Stimulated activated CD8-positive, alpha-beta memory T cell treated with anti-CD3 and anti-CD28 coated beads, Interleukin-12 subunit alpha, Interleukin-12 subunit beta, amount 100 ng/mL, for 24 hours (primary cell): ENCODE data around the gene PCID2.

Experiments used
- DNase-seq: peaks from one replicate; pipeline ENCODE4 v3.0.0-alpha.2; 2020; ENCODE audit errors: extremely low read depth

Gene PCID2

DNA sequence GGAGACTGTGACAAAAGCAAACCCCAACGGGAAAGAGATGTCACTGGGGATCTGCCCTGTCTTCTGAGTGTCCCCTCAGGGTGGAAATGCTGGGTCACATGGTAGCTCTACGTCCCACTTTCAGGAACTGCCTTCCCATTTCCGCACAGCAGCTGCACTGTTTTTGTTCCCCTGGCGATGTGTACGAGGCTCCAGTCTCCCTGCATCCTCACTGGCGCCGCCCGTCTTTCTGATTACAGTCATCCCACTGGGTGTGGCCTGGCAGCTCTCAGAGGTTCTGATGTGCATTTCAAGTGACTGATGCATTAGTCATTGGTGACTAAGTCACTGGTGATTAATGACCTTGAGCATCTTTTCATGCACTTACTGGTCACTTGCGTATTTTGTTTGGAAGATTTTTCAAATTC is 21.2 kb downstream of the PCID2 start:
- peak; percentile 32 for DNase-seq

GRCh38 chr13:113186061-113186900 is 22.2 kb downstream of the PCID2 start:
- DNase-seq: no peak

GRCh38 chr13:113184568-113185440 is 23.7 kb downstream of the PCID2 start:
- no peak for DNase-seq

- no peak for DNase-seq
Measured at GRCh38 chr13:113183450-113184129, 24.9 kb downstream of the PCID2 start.

GRCh38 chr13:113182046-113182445 is 26.4 kb downstream of the PCID2 start:
- no peak for DNase-seq

DNA sequence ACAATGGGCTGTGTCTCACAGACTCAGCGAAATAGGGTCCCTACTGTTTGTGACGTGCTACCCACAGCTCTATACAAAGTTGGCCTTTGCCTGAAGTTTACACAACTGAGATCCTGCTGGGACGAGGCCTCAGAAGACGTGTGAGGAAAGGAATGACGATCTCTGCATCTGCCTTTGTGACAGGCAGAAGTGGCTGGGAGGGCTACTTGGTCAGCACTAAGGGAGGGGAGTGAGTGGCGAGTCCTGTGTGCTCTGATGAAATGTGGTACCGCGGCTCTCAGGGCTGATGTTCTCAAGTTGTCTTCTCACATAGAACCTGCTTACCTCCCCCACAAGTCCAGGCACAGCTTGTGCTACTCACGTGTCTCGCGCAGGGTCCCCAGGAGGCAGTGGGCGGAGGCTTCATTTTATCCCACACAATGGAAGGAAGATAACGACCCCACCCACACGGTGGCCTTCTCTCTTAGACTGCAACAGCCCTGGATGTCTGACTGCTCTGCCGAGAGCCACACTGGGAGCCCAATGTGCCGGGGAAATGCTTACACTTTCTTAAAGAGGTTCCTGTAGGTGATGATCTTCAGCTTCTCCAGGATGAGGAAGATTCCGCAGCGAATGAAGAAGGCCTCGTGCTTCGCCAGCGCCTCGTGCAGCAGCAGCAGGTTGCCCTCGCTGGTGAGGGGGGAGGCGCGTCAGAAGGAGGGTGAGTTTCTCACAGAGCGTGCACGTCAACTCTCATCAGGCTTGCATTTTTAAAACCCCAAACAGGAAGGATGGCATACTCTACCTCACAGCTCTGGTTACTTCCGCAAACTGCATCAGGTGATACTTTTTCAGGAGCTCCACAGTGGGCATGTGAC is 28.9 kb downstream of the PCID2 start:
- DNase-seq: no peak

DNA sequence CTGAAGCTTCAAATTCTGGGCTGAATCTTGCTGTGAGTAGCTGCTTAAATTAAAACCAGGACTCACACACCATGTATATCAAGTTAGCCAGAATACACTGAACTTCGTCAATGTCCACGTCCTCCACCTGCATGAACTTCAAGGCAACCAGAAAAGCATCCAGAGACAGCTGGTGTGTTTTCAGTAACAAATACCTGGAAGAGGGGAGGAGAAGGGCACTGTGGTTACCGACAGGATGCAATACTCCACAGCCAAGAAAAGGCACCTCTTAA is 29.6 kb downstream of the PCID2 start:
- DNase-seq: no peak

DNA sequence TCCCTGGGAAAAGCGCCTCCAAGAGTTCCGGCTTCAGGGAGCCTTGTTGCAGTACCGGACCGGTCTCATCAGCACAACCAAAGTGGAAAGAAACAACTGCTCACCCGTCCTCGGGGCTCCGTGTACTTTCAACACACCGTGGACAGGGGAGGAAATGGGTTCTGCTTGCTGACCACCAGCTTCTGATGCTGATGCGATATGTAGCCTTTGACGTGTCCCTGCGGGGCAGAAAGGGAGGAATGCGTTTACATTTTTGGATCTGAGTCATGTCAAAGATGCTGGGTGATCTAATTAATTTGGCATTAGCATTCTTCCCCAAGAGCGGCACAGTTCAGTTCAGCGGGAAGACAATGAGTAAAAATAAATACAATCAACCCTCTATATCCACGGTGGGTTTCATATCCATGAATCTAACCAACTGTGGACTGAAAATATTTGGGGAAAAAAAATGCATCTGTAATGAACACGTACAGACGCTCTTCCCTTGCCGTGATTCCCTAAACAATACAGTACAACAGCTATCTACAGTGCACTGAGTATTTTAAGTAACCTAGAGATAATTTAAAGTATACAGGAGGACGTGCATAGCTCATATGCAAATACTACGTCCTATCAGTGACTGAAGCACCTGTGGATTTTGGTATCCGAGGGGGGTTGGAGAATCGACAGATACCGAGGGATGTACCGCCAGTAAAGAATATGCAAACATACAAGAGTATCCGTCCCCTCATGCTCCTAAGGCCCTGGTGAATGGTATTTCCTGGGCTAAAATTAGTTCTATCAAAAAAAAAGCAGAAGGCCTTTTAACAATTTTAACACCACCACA is 30.2 kb downstream of the PCID2 start:
- no peak for DNase-seq

DNA sequence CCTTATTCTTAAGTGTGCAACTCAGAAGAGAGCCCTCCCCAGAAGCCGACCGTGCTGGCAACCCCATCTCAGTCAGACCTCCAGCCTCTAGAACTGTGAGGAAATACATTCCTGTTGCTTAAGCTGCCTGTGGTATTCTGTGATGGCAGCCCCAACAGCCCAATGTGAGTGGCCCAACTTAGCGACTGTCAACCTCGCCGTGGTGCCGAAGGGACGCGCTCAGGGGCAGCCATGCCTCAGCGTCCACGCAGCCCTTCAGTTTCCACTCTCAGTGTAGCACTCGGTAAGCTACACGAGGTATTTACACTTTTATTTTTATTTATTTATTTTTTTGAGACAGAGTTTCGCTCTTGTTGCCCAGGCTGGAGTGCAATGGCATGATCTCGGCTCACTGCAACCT is 31.6 kb downstream of the PCID2 start:
- DNase-seq: no peak

- no peak for DNase-seq
Measured at GRCh38 chr13:113176280-113176679, 32.2 kb downstream of the PCID2 start.

DNA sequence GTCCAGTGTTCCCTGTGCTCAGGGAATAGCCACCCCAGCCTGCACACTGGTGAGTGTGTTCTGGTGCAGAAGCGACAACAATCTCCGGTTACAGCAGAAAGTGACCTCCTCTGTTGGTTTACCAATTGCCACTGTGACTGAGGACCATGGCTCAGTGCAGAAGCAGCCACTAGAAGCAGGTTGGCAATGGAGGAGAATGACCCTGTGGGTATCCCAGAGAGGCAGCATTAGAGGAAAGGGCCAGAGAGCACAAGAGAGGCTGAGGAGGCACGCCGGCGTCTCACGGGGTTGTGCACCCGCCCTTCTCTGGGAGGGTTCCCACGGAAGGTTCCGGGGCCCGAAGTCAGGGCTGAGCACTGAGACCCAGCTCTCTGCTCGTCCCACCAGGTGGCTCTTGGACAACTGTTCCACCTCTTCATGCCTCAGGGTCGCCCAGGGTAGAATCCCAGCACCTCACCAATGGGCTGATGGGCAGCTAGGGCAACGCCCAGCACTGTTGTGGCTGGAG is 36.0 kb downstream of the PCID2 start:
- DNase-seq: no peak

GRCh38 chr13:113171250-113172125 is 37.0 kb downstream of the PCID2 start:
- DNase-seq: no peak

GRCh38 chr13:113170511-113170910 is 38.0 kb downstream of the PCID2 start:
- DNase-seq: no peak

DNA sequence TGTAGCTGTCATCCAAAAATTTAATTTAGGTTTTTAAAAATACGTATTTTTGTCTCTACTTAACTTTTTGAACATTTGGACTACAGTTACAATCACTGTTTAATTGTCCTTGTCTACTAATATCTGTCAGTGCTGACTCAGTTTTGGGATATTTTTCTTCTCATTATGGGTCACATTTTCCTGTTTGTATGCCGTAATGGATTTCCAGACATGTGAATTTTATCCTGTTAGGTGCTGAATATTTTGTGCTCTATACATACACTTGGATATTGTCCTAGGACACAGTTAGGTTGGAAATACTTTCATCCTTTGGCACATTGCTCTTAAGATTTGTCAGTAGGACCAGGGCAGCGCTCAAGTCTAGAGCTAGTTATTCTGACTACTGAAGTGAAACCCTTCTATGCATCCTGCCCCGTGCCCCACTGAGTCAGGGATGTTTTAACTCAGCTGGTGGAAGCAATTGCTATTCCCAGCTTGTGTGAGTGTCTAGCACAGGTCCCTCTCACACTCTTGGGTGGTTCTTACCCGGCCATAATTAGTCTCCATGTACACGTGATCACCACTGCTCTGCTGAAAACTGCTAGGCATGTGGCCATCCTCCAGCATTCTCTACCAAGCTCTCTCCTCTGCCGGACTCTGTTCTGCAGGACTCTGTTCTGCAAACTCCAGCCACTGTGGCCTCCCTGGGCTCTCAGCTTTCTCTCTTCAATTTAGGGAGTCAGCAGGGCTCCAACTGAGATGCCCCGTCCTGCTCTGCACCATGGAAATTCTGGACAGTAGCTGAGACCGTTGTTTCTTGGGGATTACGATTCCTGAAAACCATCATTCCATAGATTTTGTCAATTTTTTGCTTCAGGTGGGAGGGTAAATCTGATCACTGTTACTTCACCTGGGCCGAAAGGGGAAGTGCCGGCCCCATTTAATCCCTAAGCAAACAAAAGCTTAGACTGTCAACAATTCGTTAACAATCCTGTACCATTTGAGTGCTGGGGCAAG is 38.9 kb downstream of the PCID2 start:
- DNase-seq: no peak

DNA sequence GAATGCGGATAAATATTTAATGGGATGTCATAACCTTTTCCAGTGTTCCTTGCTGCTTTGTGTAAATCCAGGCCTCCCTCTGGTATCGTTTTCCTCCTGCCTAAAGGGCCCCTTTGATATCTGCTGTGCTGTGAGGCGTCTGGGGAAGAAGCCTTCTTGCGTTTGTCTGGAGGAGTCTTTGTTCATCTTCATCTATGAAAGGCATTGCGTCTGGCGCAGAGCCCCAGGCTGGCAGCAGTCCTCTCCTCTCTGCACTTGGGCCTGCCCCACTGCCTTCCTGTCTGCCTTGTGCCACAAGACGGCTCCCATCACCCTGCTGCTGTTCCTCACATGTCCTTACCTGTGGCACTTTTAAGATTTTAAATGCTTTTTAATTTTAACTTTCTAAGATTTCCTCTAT is 40.3 kb downstream of the PCID2 start:
- no peak for DNase-seq

GRCh38 chr13:113167575-113167974 is 40.9 kb downstream of the PCID2 start:
- DNase-seq: no peak

DNA sequence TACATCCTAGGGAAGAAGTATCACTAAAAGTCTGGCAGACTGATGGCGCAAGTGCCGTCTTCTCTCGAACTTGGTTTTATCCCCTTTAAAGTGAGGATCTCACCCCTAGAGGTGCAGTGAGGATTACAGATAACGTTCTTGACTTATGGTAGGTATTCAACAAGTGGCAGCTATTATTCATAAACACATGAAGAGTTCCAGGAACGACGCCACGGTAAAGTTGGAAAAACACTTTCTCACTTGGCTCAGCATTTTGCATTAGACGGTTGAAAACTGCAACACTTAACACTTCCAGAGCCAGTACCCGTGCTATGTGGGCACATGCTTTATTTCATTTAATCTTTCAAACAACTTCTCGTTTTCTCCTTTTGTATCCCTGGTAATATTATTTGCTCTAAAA is 41.3 kb downstream of the PCID2 start:
- no peak for DNase-seq

- DNase-seq: no peak
Measured at GRCh38 chr13:113166681-113167080, 41.8 kb downstream of the PCID2 start.
